Endothelial cell of umbilical vein (primary cell): ENCODE results near the gene DPP10. TPM values are rescaled to one million over a fixed set of nuclear protein-coding genes. Genes with fewer than 3 reads are reported as not detected.

Experiments used
- BruUV-seq: library from RNA; stranded (reverse); fragments of 400-500 nt; replicated peaks from 2 replicates; lab custom pipeline; 2021; lab: Mats Ljungman, UMichigan
- CTCF ChIA-PET: fragments of 300-600, 350-600 bp; sonication (Branson Sonifier 250); formaldehyde crosslinking; loops from one replicate; lab custom pipeline; 2021; ENCODE audit warnings: antibody characterized with exemption, inconsistent platforms; lab: Charles Lee
- POLR2A ChIA-PET: fragments of 300-600, 350-600 bp; sonication (Branson Sonifier 250); formaldehyde crosslinking; loops from one replicate; lab custom pipeline; 2021; ENCODE audit warnings: antibody characterized with exemption, inconsistent platforms; lab: Charles Lee
- DNase-seq: peaks from one replicate; pipeline ENCODE4 v3.0.0-alpha.2; 2011; ENCODE audit warnings: low read depth, low spot score
- FAIRE-seq: peaks from 2 replicates; lab custom pipeline; 2011; peaks lifted over from hg19 to GRCh38; lab: Jason Lieb, UNC
- H2AFZ ChIP-seq: 2 replicates; pipeline ENCODE4 v1.6.0; 2012; ENCODE audit warnings: low read depth, low read length, control low read depth, inconsistent platforms
- H3K27ac ChIP-seq: 2 replicates; pipeline ENCODE4 v1.5.1; 2011; ENCODE audit warnings: low read depth, mild to moderate bottlenecking, control low read depth, low read length, moderate library complexity; ENCODE audit not compliant: insufficient read depth
- H3K27me3 ChIP-seq, 2 experiments: 2 replicates each; pipeline versions ENCODE4 v1.6.0 to v1.6.1; 2011; ENCODE audit warnings: low read length in 2 of 2, mixed read lengths in 1 of 2; ENCODE audit not compliant: control insufficient read depth in 2 of 2, insufficient read depth in 2 of 2
- H3K36me3 ChIP-seq, 2 experiments: 2 replicates in 1 of 2; 3 replicates in 1 of 2; pipeline ENCODE4 v1.5.1; 2011; ENCODE audit warnings: low read length in 2 of 2, mild to moderate bottlenecking in 1 of 2, moderate library complexity in 1 of 2; ENCODE audit not compliant: control insufficient read depth in 2 of 2, insufficient read depth in 2 of 2; ENCODE audit errors: extremely low read depth in 1 of 2
- H3K4me1 ChIP-seq: 3 replicates; pipeline ENCODE4 v1.5.1; 2011; ENCODE audit warnings: mild to moderate bottlenecking, low read length; ENCODE audit not compliant: control insufficient read depth, insufficient read depth; ENCODE audit errors: extremely low read depth
- H3K4me2 ChIP-seq: 2 replicates; pipeline ENCODE4 v1.6.1; 2011; ENCODE audit warnings: low read length, control low read depth, mixed read lengths; ENCODE audit not compliant: insufficient read depth
- H3K4me3 ChIP-seq, 3 experiments: fragments of 200-600 bp in 1 of 3; sonication (generic), shearing (Covaris generic) in 1 of 3; replicated peaks in 1 of 3; 2 replicates each; pipeline ENCODE4 v1.5.1; 2011 to 2016; ENCODE audit warnings: control low read depth in 3 of 3, low read length in 3 of 3, mild to moderate bottlenecking in 2 of 3, inconsistent platforms in 1 of 3, low read depth in 1 of 3, moderate library complexity in 1 of 3; ENCODE audit not compliant: insufficient read depth in 1 of 3
- H3K79me2 ChIP-seq: 2 replicates; pipeline ENCODE4 v1.6.0; 2012; ENCODE audit warnings: low read length, inconsistent platforms; ENCODE audit not compliant: control insufficient read depth, insufficient read depth
- H3K9ac ChIP-seq: replicated peaks from 2 replicates; pipeline ENCODE3; 2011; ENCODE audit warnings: low read length, control low read depth; ENCODE audit not compliant: insufficient read depth; ENCODE audit errors: extremely low read depth
- H3K9me1 ChIP-seq: replicated peaks from 3 replicates; pipeline ENCODE4 v1.6.0; 2011; ENCODE audit warnings: mild to moderate bottlenecking, low read length; ENCODE audit not compliant: control insufficient read depth, insufficient read depth; ENCODE audit errors: extremely low read depth
- H3K9me3 ChIP-seq: replicated peaks from 2 replicates; pipeline ENCODE4 v1.5.1; 2012; ENCODE audit warnings: low read length, inconsistent platforms; ENCODE audit not compliant: control insufficient read depth, insufficient read depth
- H4K20me1 ChIP-seq: replicated peaks from 2 replicates; pipeline ENCODE3; 2011; ENCODE audit warnings: mild to moderate bottlenecking, low read length; ENCODE audit not compliant: control insufficient read depth, insufficient read depth; ENCODE audit errors: extremely low read depth
- EZH2 ChIP-seq: IDR thresholded peaks from 2 replicates; pipeline ENCODE4 v1.6.1; 2012; ENCODE audit warnings: borderline replicate concordance, low read depth, mild to moderate bottlenecking, moderate library complexity, low read length, inconsistent platforms; ENCODE audit not compliant: severe bottlenecking
- FOS ChIP-seq: IDR thresholded peaks from 2 replicates; pipeline ENCODE4 v1.6.1; 2011; ENCODE audit warnings: mild to moderate bottlenecking, low read length, moderate library complexity, borderline replicate concordance; ENCODE audit not compliant: insufficient read depth
- GATA2 ChIP-seq: IDR thresholded peaks from 2 replicates; pipeline ENCODE4 v1.7.0; 2011; ENCODE audit warnings: low read depth, mild to moderate bottlenecking, moderate library complexity, mixed read lengths, low read length; ENCODE audit not compliant: insufficient read length, insufficient read depth
- JUN ChIP-seq: IDR thresholded peaks from 2 replicates; pipeline ENCODE4 v1.6.1; 2011; ENCODE audit warnings: borderline replicate concordance, low read depth; ENCODE audit not compliant: insufficient read length, insufficient read depth
- MAX ChIP-seq: IDR thresholded peaks from 2 replicates; pipeline ENCODE4 v1.6.1; 2011; ENCODE audit not compliant: insufficient read depth, insufficient read length
- MYC ChIP-seq: IDR thresholded peaks from one replicate; pipeline ENCODE4 v1.6.1; 2011; ENCODE audit warnings: mild to moderate bottlenecking, low read depth, low read length
- POLR2A ChIP-seq: IDR thresholded peaks from 2 replicates; pipeline ENCODE4 v1.6.1; 2012; ENCODE audit warnings: low read depth, mild to moderate bottlenecking, control low read depth, low read length
- POLR2AphosphoS5 ChIP-seq: IDR thresholded peaks from 2 replicates; pipeline ENCODE4 v1.6.1; 2012; ENCODE audit warnings: low read depth, mild to moderate bottlenecking, control low read depth, low read length, moderate library complexity; ENCODE audit not compliant: insufficient read depth
- dilution Hi-C: fragments of 300-500 bp; cut with MboI; formaldehyde crosslinking; loops from one replicate; pipeline ENCODE4 v1.15.0; 2019; ENCODE audit warnings: low sequenced_read_pairs; ENCODE audit not compliant: extremely low pct_ligation_motif_present
- intact Hi-C: fragments of 100-400 bp; cut with micrococcal nuclease; formaldehyde crosslinking; loops from one replicate; pipeline ENCODE4 v1.10.0; 2022
- polyA plus RNA-seq, 4 experiments: library from polyadenylated mRNA; depleted of rRNA in 3 of 4; stranded (reverse) in 3 of 4; unstranded in 1 of 4; fragments of >200 nt; gene quantifications; 2 replicates each; pipeline versions ENCODE4 v1.2.1 to v1.2.3, GENCODE V29; 2011 to 2012; ENCODE audit warnings: missing spikeins in 1 of 4
- total RNA-seq: library from RNA; stranded (reverse); gene quantifications from 2 replicates; pipeline ENCODE4 v1.2.3, GENCODE V29; 2021
- TF ChIP-seq, protein P1 (sequence below), 2 donors: IDR thresholded peaks; 1 replicate in 1 of 2; 2 replicates in 1 of 2; pipeline ENCODE4 v1.5.1; 2011; ENCODE audit warnings: low read length in 2 of 2, mild to moderate bottlenecking in 2 of 2, moderate library complexity in 2 of 2, control low read depth in 1 of 2, inconsistent platforms in 1 of 2, low read depth in 1 of 2; ENCODE audit not compliant: insufficient read depth in 1 of 2; ENCODE audit errors: extremely low read depth in 1 of 2

The DPP10 gene
- total and polyA plus RNA-seq, 2 donors (not counting 3 experiments of a cell fraction or from before 2014, with no cell fraction given): not detected

DNA sequence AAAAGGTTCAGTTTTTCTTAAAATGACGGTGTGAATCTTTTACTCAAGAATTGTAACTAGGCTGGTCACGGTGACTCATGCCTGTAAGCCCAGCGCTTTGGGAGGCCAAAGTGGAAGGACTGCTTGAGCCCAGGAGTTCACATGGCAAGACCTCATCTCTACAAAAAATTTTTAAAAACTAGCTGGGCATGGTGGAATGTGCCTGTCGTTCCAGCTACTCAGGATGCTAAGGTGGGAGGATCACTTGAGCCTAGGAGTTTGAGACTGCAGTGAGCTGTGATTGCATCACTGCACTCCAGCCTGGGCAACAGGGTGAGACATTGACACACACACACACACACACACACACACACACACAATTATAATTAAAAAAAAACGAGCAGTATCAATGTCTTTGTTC is 369.8 kb downstream of the DPP10 start:
- Histone ChIP-seq H3K9me3 (no peaks in the 10 kb centered on the region), H3K4me3 (no peak overlapping the region), H3K9ac (no peak overlapping the region), H3K79me2 (no peaks in the 10 kb centered on the region), H3K4me2 (no peak overlapping the region), H3K27me3 (no peaks in the 10 kb centered on the region), H2AFZ (no peak overlapping the region), H3K9me1 (no peaks in the 10 kb centered on the region), H3K4me1 (no peaks in the 10 kb centered on the region), H4K20me1 (no peaks in the 10 kb centered on the region), H3K36me3 (no peaks in the 10 kb centered on the region), H3K27ac (no peak overlapping the region)
- ChIA-PET POLR2A (no interaction called here), CTCF (no interaction called here)
- intact Hi-C loops (no loop called here), dilution Hi-C loops (no loop called here)
- DNase-seq (no peak), FAIRE-seq (no peak)
- BruUV-seq: no TSS peak
- TF ChIP-seq MYC: no peak
- no peak for TF ChIP-seq JUN
- no peak for TF ChIP-seq FOS
- TF ChIP-seq MAX: no peak
- no peak for TF ChIP-seq GATA2
- no peak for TF ChIP-seq POLR2A
- no peak for TF ChIP-seq POLR2AphosphoS5
- TF ChIP-seq, protein P1, sequence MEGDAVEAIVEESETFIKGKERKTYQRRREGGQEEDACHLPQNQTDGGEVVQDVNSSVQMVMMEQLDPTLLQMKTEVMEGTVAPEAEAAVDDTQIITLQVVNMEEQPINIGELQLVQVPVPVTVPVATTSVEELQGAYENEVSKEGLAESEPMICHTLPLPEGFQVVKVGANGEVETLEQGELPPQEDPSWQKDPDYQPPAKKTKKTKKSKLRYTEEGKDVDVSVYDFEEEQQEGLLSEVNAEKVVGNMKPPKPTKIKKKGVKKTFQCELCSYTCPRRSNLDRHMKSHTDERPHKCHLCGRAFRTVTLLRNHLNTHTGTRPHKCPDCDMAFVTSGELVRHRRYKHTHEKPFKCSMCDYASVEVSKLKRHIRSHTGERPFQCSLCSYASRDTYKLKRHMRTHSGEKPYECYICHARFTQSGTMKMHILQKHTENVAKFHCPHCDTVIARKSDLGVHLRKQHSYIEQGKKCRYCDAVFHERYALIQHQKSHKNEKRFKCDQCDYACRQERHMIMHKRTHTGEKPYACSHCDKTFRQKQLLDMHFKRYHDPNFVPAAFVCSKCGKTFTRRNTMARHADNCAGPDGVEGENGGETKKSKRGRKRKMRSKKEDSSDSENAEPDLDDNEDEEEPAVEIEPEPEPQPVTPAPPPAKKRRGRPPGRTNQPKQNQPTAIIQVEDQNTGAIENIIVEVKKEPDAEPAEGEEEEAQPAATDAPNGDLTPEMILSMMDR (IDR thresholded peaks at IDR 0.05; ENCODE audit: extremely low read depth in 1 of 2, insufficient read depth in 1 of 2, low read depth in 1 of 2, low read length in 2 of 2): no peak
- TF ChIP-seq EZH2: no peak
